GM18507 (cell line): ENCODE data around the gene NUTM2B.
"Not testable (repeated sequence)": the region's sequence is repeated elsewhere in the genome, so short reads cannot be mapped to it uniquely, and the experiment has no call there.

ENCODE experiments used
- DNase-seq: peaks from one replicate; pipeline ENCODE4 v3.0.0; 2011; ENCODE audit warnings: low read depth; ENCODE audit not compliant: insufficient read length; ENCODE audit errors: extremely low spot score
- FAIRE-seq: peaks from 2 replicates; lab custom pipeline; 2011; peaks lifted over from hg19 to GRCh38; lab: Jason Lieb, UNC

Gene NUTM2B, protein sequence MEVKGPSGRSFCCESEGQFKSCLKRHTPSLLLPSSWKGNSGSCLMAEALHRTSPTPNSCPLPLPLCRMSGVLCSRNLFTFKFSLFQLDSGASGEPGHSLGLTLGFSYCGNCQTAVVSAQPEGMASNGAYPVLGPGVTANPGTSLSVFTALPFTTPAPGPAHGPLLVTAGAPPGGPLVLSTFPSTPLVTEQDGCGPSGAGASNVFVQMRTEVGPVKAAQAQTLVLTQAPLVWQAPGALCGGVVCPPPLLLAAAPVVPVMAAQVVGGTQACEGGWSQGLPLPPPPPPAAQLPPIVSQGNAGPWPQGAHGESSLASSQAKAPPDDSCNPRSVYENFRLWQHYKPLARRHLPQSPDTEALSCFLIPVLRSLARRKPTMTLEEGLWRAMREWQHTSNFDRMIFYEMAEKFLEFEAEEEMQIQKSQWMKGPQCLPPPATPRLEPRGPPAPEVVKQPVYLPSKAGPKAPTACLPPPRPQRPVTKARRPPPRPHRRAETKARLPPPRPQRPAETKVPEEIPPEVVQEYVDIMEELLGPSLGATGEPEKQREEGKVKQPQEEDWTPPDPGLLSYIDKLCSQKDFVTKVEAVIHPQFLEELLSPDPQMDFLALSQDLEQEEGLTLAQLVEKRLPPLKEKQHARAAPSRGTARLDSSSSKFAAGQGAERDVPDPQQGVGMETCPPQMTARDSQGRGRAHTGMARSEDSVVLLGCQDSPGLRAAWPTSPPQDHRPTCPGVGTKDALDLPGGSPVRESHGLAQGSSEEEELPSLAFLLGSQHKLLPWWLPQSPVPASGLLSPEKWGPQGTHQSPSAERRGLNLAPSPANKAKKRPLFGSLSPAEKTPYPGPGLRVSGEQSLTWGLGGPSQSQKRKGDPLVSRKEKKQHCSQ

DNA sequence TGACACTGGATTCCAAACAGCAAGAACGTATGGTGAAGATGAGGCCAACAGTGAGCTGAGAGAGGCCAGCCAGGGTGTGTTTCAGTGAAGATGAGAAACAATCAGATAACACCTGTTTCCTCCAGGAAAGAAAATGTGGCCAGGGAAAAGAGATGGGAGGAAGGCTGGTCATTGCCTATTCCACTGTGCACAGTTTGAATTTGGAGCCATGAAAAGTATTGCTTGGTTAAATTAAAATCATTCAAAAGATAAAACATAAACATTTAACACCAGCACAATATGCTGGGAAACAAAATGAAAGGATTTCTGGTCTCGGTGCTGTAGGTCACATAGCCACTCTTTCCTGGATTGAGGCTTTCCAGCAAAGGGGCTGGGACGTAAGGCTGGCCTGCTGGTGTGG lies at the start of gene NUTM2B:
NUTM2B (plus strand) TSS at position 301 of the 400 bp plus-strand sequence. CDS start 383 bp downstream, outside the sequence.
- not testable (repeated sequence) for DNase-seq, FAIRE-seq

DNA sequence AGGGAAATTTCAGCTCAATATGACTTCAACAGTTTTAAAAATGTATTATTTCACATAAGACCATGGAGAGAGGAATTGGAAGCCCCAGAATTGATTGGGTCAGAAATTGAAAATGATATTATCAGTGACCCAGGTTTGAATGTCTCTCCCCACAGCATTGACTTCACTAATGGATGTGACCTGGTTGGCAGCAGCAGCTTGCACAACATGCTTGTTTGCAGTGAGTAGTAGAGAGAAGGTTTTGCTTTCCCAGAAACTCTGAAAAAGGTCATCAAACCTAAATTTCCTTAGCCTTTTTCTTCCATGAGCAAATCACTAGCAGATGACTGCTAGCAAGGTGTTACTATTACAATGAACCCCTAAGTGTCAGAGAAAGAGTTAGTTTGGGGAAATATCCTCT lies 39.7 kb upstream of the NUTM2B start:
- DNase-seq, FAIRE-seq: not testable (repeated sequence)

DNA sequence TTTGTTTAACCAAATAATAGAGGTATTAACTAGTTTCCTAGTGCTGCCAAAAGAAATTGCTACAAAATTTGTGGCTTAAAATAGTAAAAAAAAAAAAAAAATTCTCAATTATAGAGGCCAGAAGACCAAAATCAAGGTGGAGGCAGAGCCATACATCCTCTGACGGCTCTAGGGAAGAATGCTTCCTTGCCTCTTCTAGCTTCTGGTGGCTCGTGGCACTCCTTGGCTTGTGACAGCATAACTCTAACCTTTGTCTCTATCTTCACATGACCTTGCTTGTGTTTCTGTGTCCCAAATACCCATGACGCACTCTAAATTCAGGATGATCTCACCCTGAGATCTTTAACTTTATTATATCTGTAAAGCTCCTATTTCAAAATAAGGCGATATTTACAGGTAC lies 38.3 kb upstream of the NUTM2B start:
- not testable (repeated sequence) for DNase-seq, FAIRE-seq

DNA sequence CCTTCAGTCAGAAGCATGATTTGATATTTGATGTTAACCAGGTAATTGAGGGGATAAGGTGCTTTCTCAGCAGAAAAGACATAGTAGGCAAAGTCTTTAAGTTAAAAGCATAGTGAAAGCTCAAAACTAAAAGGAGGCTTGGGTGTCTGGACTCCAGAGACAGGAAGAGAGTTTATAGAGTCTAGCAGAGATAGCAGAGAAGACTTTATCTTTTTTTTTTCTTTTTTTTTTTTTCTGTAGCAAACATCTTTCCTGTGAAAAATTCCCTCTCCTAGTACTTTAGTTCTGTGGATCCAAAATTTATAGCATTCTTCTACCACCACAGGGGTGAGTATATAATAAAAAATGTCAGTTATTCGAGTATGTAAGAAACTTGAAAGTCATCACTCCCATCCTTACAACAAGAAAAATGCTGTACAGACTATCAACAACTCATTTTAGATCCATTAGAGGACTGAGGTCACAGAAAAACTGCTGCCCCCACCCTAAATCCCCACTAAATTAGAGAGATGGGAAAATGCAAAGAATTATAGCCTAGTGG lies 33.7 kb upstream of the NUTM2B start:
- not testable (repeated sequence) for FAIRE-seq, DNase-seq

DNA sequence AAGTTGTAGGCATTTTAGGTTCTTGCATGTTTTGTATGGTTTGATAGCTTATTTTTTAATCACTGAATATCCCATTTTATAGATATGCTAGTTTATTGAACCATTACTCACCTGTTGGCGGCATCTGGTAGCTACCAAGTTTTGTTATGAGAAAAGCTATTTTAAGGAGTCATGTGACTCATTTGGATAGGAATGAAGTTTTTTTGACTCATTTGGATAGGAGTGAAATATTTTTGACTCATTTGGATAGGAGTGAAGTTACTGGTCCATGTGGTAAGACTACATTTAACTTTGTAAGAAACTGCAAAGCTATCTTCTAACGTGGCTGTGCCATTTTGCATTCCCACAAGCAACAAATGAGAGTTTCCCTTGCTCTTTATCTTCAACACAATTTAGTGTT lies 28.1 kb upstream of the NUTM2B start:
- not testable (repeated sequence) for FAIRE-seq, DNase-seq

DNA sequence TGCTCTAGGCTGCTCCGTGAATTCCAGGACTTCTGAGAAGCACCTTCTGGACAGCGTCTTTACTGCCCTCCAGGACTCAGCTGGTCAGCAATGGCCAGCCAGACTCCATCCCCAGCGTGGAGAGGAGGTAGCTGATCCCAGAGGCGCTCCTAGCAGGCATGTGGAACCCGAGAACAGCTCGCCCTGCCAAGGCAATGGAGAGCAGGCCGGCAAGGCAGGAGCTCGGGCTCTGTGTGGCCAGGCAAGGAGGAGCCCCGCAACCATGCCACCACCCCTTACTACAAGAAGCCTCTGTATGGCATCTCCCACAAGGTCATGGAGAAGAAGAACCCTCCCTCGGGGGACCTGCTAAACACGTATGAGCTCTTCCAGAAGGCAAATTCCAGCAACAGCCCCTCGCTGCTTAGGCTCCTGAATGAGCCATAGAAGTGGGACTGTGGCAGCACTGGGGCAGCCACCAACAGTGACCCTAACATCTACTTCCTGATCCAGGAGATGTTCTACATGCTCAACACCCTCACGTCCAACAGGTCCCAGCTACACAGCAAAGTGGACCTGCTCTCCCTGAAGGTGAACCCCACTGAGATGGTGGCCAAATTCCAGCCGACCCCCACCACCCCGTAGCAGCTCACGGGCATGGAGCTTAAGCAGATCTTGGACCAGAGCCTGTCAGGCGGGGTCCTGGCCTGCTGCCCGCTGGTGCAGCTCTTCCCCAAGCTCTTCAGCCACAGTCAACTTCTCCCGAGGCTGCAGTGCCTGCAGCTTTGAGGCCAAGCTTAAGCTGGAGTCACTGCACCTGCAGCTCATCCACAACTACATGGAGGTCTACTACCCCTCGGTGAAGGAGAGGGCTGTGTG lies 19.8 kb upstream of the NUTM2B start:
- FAIRE-seq, DNase-seq: not testable (repeated sequence)

DNA sequence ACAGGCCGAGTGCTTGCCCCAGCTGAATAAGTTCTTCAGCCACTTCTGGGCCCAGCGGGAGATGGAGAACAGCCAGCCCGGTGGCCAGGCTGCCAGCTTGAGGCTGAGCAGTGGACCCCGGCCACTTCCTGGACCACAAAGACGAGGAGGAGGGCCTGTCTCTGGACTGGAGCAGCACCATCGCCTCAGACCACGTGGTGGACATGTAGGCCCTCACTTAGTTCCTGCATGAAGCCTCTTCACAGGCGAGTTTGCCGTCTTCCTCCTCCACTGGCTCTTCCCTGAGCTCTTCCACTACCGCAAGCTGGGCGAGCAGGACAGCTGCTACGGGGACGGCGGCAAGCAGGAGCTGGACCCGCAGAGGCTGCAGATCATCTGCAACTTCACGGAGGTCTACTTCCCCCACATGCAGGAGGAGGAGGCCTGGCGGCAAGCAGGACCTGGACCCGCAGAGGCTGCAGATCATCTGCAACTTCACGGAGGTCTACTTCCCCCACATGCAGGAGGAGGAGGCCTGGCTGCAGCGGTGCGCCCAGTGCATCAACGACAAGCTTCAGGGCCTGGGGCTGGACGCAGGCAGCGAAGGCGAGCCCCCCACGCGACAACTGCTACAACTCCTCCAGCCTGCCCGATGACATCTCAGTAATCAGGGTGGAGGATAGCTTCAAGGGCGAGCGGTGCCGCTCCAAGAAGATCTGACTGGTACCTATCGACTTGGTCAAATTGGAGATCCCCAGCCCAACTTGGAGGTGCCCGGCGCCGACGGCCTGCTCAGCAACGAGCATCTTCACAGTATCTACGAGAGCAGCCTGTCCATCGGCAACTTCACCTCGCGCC lies 18.9 kb upstream of the NUTM2B start:
- DNase-seq, FAIRE-seq: not testable (repeated sequence)

DNA sequence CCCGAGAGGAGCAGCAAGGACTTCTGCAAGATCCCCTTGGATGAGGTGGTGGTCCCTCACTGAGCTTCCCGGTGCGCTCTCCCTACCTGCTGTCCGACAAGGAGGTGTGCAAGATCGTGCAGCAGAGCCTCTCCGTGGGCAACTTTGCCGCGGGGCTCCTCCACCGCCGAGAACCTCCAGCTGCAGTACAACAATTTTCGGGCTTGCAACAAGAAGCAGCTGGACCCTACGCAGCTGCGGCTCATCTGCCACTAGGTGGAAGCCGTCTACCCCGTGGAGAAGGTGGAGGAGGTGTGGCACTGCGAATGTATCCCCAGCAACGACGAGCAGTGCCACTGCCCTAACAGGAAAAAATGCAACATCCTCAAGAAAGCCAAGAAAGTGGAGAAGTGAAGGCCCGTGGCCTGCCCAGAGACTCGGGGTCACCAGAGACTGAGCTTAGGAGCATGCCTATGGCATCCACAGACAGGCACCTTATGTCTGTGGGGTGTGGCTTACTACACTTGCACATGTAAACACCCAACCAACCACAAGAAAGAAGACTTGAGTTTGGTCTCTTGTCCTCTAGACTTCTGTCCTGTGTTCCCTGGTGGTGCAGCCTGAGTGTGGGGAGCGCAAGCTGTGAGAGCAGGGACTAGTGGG lies 17.9 kb upstream of the NUTM2B start:
- DNase-seq = not testable (repeated sequence)
- peak; percentile 47 for FAIRE-seq

DNA sequence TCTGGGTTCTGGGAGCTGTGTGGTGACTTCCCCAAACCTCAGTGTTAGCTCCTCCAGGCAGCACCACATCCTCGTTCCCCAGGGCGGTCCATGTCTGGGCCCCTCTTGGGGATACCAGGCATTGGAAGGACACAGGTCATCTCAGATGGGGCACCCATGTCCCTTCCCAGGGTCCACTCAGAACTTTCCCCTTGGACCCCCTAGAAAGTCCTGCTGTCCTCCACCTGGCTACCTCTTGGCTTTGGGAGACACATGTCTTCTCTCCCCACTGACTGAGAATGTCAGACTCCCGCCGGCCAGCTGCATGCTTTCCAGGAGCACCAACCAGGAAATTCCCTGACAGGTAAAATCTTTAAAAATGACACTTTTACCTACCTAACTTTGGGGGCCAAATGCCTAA lies 16.4 kb upstream of the NUTM2B start:
- not testable (repeated sequence) for FAIRE-seq, DNase-seq

DNA sequence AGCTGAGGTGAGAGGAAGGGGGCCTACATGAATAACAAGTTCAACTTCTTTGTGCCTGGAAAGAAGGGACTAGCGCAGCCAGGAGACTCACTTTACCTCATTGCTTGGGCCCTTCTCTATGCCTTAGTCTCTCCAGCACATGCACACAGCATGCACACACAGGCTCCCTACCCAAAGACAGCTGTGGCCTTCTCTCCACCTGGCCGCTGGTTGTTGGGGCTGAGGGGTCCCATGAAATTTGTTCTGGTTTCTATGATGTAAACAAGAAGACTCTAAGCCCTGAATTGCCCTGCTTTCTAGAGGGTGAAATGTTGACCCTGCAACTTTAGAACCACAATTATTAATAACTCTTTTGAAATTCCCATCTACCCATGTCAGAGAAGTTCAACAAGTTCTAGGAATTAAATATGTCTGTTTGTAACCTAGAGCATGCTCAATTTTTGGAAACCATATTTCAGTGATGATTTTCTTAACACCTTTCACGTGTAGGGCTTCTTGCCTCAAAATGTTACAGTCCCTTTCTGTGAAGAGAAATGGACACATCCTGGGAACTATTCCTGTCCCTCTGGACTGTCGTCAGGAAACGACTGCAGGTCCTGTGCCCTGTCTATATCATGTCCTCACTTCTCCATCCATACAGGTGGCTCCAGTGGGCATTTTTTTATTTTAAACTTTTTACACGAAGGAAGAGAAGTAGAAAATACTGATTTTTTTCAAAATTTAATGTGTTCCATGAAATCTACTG lies 15.4 kb upstream of the NUTM2B start:
- FAIRE-seq, DNase-seq: not testable (repeated sequence)

DNA sequence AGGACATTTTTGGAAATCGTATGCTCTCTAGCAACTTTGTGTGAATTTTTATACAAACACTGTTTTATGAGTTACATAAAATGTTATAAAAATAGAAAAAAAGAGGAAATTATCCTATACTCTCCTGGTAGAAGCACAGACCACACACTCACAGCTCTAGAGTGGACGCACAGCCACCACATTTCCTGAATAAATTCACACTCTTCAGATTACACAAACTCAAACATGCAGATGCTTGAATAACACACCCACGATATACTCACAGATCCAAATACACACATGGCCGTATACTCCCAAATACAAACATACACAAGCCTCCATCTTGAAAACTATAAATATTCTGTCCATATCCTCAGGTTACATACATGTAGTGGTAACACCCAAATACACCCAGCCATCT lies 14.2 kb upstream of the NUTM2B start:
- not testable (repeated sequence) for DNase-seq, FAIRE-seq

DNA sequence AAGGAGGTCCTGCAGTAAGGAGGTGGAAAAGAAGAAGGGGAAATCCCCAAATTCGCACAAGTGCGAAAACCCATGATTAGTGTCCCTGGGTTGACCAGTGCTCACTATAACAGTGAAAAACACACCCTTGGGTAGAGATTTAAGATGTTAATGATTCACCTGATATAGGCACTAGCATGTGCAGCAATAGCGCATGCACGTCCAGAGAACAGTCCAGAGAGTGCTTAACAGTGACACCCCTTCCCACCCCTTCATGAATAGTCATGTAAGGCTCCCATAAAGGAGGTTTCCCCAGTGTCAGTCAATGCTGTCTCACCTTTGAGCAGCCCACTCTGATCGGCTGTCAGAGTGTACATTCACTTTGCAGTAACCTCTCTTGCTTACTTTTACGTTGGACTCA lies 6.4 kb upstream of the NUTM2B start:
- not testable (repeated sequence) for FAIRE-seq, DNase-seq

DNA sequence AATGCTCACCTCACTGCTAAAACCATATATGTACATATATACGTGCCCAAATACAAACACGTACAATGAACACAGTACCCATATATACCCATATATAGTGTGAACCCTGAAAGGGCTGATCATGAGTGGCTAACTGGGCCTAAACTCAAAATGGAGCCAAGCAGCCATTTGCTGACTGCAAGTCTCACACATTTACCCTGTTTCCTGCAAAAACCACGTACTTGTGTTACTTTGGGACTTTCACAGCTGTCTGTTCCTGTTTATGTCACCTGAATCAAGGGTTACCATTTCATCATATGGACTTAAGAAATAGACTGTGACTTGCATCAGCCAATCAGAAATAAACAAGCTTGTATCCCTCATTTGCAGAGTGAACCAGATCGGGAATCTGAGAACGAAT lies 5.9 kb upstream of the NUTM2B start:
- not testable (repeated sequence) for FAIRE-seq, DNase-seq

DNA sequence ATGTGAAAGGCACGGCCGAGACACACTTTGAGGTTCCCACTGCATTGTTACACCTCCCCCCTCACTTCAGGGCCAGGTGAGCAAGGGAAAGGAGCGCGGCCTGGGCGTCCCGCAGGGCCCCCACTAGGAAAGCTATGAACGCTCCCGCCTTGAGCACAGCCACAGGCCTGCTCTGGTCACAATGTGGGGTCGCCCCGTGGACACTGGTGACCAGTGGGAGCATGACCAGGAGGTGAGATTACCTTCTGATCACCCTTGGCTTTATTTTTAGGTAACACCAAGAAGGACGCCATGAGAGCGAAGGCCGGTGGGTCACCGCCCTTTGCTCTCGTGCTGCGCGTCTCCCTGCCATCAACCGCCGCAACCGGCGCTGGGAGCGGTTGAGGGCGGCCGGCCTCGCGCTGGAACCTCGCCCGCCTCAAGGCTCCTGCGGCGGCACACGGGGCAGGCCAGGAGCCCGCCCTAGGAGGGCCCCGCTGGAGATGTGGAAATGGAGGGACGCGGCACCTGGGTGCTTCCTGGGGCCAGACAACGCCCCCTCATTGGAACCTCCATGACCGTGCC lies 2.6 kb upstream of the NUTM2B start:
- not testable (repeated sequence) for DNase-seq, FAIRE-seq

DNA sequence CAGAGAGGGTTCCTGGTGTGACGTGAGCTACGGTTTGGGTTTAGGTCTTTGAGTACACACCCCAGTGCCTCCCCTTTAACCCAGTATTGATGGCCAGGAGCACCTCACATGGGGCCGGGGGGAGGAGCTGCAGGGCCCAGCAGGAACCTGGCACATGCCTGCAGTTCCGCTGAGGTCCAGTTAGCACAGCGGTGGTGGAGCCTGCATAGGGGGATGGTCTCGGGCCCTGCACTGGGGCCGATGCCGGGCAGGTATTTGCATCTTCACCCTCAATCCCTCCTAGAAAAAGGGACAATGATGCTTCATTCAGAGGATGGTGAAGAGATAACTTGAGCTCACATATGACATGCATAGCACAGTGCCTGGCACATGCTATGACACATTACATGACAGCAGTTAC lies 4.0 kb downstream of the NUTM2B start:
- FAIRE-seq, DNase-seq: not testable (repeated sequence)

DNA sequence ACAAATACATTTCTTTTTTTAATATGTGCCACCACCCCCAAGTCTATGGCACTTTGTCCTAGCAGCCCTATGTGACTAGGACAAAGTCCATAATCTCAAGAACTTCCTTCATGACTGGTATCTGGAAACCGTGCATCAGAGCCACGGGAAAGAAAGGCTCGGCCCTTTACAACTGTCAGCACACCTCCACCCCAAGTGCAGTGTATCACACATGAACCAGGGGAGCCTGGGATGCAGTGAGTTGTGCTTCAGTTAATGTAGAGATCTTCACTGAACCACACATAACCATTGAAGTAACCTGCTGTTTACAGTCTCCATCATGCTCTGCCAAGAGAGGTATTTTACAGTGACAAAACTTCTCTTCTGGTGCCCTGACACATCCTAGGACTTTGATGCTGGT lies 11.9 kb downstream of the NUTM2B start:
- DNase-seq, FAIRE-seq: not testable (repeated sequence)
